Activated CD4-positive, CD25-positive, alpha-beta regulatory T cell treated with anti-CD3 and anti-CD28 coated beads, Interleukin-2, amount 50 U/mL, for 24 hours (primary cell): ENCODE results near the gene AR.
"Not testable (repeated sequence)": the region's sequence is repeated elsewhere in the genome, so short reads cannot be mapped to it uniquely, and the experiment has no call there.

ENCODE experiments used
- ATAC-seq, 2 donors: fragments of 150-1000 bp; cut with Tn5 transposase; one replicate each; pipeline ENCODE4 v1.10.0; 2021; ENCODE audit warnings: mild to moderate bottlenecking in 1 of 2, moderate library complexity in 1 of 2

AR gene

GRCh38 chrX:67651437-67652142 lies 107.8 kb downstream of the AR start:
- no peak for ATAC-seq

GRCh38 chrX:67652543-67652942 lies 108.7 kb downstream of the AR start:
- no peak for ATAC-seq

- no peak for ATAC-seq
These were observed 110.5 kb downstream of the AR start for GRCh38 chrX:67654301-67654700.

GRCh38 chrX:67665583-67665982 lies 121.8 kb downstream of the AR start:
- no peak for ATAC-seq

GRCh38 chrX:67670717-67671116 lies 126.9 kb downstream of the AR start:
- not testable (repeated sequence) for ATAC-seq

GRCh38 chrX:67673741-67674274 lies 130.0 kb downstream of the AR start:
- no peak for ATAC-seq

- ATAC-seq = no peak
These were observed 130.9 kb downstream of the AR start for GRCh38 chrX:67674741-67675140.

GRCh38 chrX:67684136-67684535 lies 140.3 kb downstream of the AR start:
- no peak for ATAC-seq

GRCh38 chrX:67692246-67692645 lies 148.4 kb downstream of the AR start:
- ATAC-seq = peak; percentile 46 to 56

GRCh38 chrX:67693928-67694327 lies 150.1 kb downstream of the AR start:
- ATAC-seq = no peak

- ATAC-seq = no peak
These were observed 153.6 kb downstream of the AR start for GRCh38 chrX:67697452-67697851.

- ATAC-seq = no peak
These were observed 156.8 kb downstream of the AR start for GRCh38 chrX:67700602-67701001.

GRCh38 chrX:67714004-67714403 lies 170.2 kb downstream of the AR start:
- ATAC-seq = no peak

GRCh38 chrX:67717571-67717970 lies 173.8 kb downstream of the AR start:
- no peak for ATAC-seq

- no peak for ATAC-seq
These were observed 175.1 kb downstream of the AR start for GRCh38 chrX:67718926-67719325.

GRCh38 chrX:67720344-67720743 lies 176.5 kb downstream of the AR start:
- no peak for ATAC-seq

- ATAC-seq = no peak
These were observed 177.5 kb downstream of the AR start for GRCh38 chrX:67721321-67721720.

- no peak for ATAC-seq
These were observed 179.9 kb downstream of the AR start for GRCh38 chrX:67723580-67724351.

GRCh38 chrX:67724359-67725110 lies 180.7 kb downstream of the AR start:
- no peak for ATAC-seq

GRCh38 chrX:67725471-67725870 lies 181.7 kb downstream of the AR start:
- no peak for ATAC-seq

- ATAC-seq = no peak
These were observed 182.2 kb downstream of the AR start for GRCh38 chrX:67726018-67726417.

- no peak for ATAC-seq
These were observed 183.8 kb downstream of the AR start for GRCh38 chrX:67727576-67727975.

- ATAC-seq = no peak
These were observed 186.5 kb downstream of the AR start for GRCh38 chrX:67730296-67730695.
